ENCODE data around the gene NXNL2.

Gene NXNL2

GRCh38 chr9:88578121-88579049 lies 43.4 kb downstream of the NXNL2 start:
- peak; percentile 49 for DNase-seq (ENCODE audit: low read depth)

GRCh38 chr9:88579050-88579715 lies 44.2 kb downstream of the NXNL2 start:
- no peak for DNase-seq (ENCODE audit: low read depth)

GRCh38 chr9:88580961-88581360 lies 46.0 kb downstream of the NXNL2 start:
- no peak for DNase-seq (ENCODE audit: low read depth)

GRCh38 chr9:88583901-88584596 lies 49.1 kb downstream of the NXNL2 start:
- no peak for DNase-seq (ENCODE audit: low read depth)

GRCh38 chr9:88585426-88585825 lies 50.4 kb downstream of the NXNL2 start:
- DNase-seq (ENCODE audit: low read depth), result no peak

GRCh38 chr9:88586452-88586851 lies 51.5 kb downstream of the NXNL2 start:
- DNase-seq (ENCODE audit: low read depth), result no peak

- no peak for DNase-seq (ENCODE audit: low read depth)
Measured at GRCh38 chr9:88587182-88587581, 52.2 kb downstream of the NXNL2 start.

- DNase-seq (ENCODE audit: low read depth), result no peak
Measured at GRCh38 chr9:88587885-88588649, 53.1 kb downstream of the NXNL2 start.

- no peak for DNase-seq (ENCODE audit: low read depth)
Measured at GRCh38 chr9:88589656-88590055, 54.7 kb downstream of the NXNL2 start.

GRCh38 chr9:88590558-88591146 lies 55.7 kb downstream of the NXNL2 start:
- no peak for DNase-seq (ENCODE audit: low read depth)

- peak; percentile 17 for DNase-seq (ENCODE audit: low read depth)
Measured at GRCh38 chr9:88593537-88594185, 58.7 kb downstream of the NXNL2 start.
